Panc1 (cell line): ENCODE data around the gene PDHA1.

ENCODE experiments used
- POLR2AphosphoS5 ChIP-seq: IDR thresholded peaks from 2 replicates; pipeline ENCODE4 v1.6.1; 2012; ENCODE audit warnings: mild to moderate bottlenecking, low read depth, low read length, moderate library complexity
- SIN3A ChIP-seq: IDR thresholded peaks from 2 replicates; pipeline ENCODE4 v1.6.1; 2012; ENCODE audit warnings: low read depth, mild to moderate bottlenecking, low read length, moderate library complexity, borderline replicate concordance; ENCODE audit not compliant: insufficient read depth
- TCF7L2 ChIP-seq: IDR thresholded peaks from 2 replicates; pipeline ENCODE4 v1.6.1; 2011; ENCODE audit warnings: mild to moderate bottlenecking, low read depth, low read length, inconsistent platforms
- TF ChIP-seq, protein P1 (sequence below): fragments of 450-650 bp; IDR thresholded peaks from 2 replicates; pipeline ENCODE4 v1.5.1; 2017; ENCODE audit warnings: mild to moderate bottlenecking
- TF ChIP-seq, protein P2 (sequence below), 2 experiments: IDR thresholded peaks; 2 replicates each; pipeline ENCODE4 v1.6.1; 2011 to 2012; ENCODE audit warnings: low read depth in 2 of 2, control low read depth in 1 of 2, low read length in 1 of 2, mild to moderate bottlenecking in 1 of 2, moderate library complexity in 1 of 2; ENCODE audit not compliant: insufficient read depth in 1 of 2

DNA sequence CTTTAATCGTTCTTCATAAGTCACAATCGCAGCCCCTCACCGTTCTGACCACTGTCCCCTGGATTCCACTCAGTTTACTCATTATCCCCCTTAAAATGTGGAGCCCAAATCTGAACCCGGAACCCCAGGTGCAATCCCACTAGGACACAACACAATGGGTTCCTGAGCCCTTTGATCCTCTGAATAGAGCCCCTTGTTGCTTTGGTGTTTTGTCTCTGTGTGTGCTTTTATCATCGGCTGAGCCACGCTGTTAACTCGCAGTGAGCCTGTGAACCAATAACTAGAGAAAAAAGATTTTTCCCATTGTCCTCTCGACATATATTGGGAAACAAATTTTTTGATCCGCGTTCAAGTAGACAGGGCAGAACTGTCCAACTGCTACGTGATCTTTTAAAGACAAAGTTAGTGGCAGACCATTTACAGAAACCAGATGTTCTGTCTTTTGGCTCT lies 617 bp upstream of the PDHA1 start:
- TF ChIP-seq, protein P1, sequence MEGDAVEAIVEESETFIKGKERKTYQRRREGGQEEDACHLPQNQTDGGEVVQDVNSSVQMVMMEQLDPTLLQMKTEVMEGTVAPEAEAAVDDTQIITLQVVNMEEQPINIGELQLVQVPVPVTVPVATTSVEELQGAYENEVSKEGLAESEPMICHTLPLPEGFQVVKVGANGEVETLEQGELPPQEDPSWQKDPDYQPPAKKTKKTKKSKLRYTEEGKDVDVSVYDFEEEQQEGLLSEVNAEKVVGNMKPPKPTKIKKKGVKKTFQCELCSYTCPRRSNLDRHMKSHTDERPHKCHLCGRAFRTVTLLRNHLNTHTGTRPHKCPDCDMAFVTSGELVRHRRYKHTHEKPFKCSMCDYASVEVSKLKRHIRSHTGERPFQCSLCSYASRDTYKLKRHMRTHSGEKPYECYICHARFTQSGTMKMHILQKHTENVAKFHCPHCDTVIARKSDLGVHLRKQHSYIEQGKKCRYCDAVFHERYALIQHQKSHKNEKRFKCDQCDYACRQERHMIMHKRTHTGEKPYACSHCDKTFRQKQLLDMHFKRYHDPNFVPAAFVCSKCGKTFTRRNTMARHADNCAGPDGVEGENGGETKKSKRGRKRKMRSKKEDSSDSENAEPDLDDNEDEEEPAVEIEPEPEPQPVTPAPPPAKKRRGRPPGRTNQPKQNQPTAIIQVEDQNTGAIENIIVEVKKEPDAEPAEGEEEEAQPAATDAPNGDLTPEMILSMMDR, result no peak
- TF ChIP-seq TCF7L2, result no peak
- TF ChIP-seq POLR2AphosphoS5, result no peak
- TF ChIP-seq, protein P2, sequence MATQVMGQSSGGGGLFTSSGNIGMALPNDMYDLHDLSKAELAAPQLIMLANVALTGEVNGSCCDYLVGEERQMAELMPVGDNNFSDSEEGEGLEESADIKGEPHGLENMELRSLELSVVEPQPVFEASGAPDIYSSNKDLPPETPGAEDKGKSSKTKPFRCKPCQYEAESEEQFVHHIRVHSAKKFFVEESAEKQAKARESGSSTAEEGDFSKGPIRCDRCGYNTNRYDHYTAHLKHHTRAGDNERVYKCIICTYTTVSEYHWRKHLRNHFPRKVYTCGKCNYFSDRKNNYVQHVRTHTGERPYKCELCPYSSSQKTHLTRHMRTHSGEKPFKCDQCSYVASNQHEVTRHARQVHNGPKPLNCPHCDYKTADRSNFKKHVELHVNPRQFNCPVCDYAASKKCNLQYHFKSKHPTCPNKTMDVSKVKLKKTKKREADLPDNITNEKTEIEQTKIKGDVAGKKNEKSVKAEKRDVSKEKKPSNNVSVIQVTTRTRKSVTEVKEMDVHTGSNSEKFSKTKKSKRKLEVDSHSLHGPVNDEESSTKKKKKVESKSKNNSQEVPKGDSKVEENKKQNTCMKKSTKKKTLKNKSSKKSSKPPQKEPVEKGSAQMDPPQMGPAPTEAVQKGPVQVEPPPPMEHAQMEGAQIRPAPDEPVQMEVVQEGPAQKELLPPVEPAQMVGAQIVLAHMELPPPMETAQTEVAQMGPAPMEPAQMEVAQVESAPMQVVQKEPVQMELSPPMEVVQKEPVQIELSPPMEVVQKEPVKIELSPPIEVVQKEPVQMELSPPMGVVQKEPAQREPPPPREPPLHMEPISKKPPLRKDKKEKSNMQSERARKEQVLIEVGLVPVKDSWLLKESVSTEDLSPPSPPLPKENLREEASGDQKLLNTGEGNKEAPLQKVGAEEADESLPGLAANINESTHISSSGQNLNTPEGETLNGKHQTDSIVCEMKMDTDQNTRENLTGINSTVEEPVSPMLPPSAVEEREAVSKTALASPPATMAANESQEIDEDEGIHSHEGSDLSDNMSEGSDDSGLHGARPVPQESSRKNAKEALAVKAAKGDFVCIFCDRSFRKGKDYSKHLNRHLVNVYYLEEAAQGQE (IDR thresholded peaks at IDR 0.05; ENCODE audit: insufficient read depth in 1 of 2, low read depth in 2 of 2, low read length in 1 of 2), result no peak
- TF ChIP-seq SIN3A, result no peak
